Glutamatergic neuron (in vitro differentiated cells): ENCODE data around the gene TGFB1. TPM values are rescaled to one million over a fixed set of nuclear protein-coding genes. Genes with fewer than 3 reads are reported as not detected.

Experiments used
- DNase-seq: peaks from one replicate; pipeline ENCODE4 v3.0.0; 2022
- H3K27ac Mint-ChIP-seq: one replicate; pipeline ENCODE4 v1.8.0; 2020; ENCODE audit warnings: mild to moderate bottlenecking, mixed read lengths, inconsistent platforms; ENCODE audit not compliant: unreplicated experiment
- H3K27me3 Mint-ChIP-seq: one replicate; pipeline ENCODE4 v1.8.0; 2020; ENCODE audit warnings: mild to moderate bottlenecking, moderate library complexity, mixed read lengths, inconsistent platforms; ENCODE audit not compliant: unreplicated experiment
- H3K36me3 Mint-ChIP-seq: one replicate; pipeline ENCODE4 v1.8.0; 2020; ENCODE audit warnings: mild to moderate bottlenecking, mixed read lengths, inconsistent platforms; ENCODE audit not compliant: unreplicated experiment
- H3K4me1 Mint-ChIP-seq: one replicate; pipeline ENCODE4 v1.8.0; 2020; ENCODE audit warnings: mild to moderate bottlenecking, low read depth, mixed read lengths, inconsistent platforms; ENCODE audit not compliant: unreplicated experiment
- H3K4me3 Mint-ChIP-seq: one replicate; pipeline ENCODE4 v1.8.0; 2020; ENCODE audit warnings: mild to moderate bottlenecking, mixed read lengths, inconsistent platforms; ENCODE audit not compliant: unreplicated experiment
- H3K9me3 Mint-ChIP-seq: one replicate; pipeline ENCODE4 v1.8.0; 2020; ENCODE audit warnings: mild to moderate bottlenecking, moderate library complexity, mixed read lengths, inconsistent platforms; ENCODE audit not compliant: unreplicated experiment
- CTCF ChIP-seq: fragments of 200-600 bp; sonication (generic); IDR thresholded peaks from one replicate; pipeline ENCODE4 v1.5.0; 2021; ENCODE audit not compliant: partially characterized antibody, unreplicated experiment
- total RNA-seq: library from RNA; stranded (reverse); fragmentation: NEBNext Ultra II Directional; extraction: Animal tissue kit (Norgen Biotek cat#: 25700); gene quantifications from one replicate; pipeline ENCODE4 v1.2.1, GENCODE V29; 2021; ENCODE audit not compliant: unreplicated experiment

The TGFB1 gene
- total RNA-seq, 1 donor from 2014 or later = 26.0 TPM

DNA sequence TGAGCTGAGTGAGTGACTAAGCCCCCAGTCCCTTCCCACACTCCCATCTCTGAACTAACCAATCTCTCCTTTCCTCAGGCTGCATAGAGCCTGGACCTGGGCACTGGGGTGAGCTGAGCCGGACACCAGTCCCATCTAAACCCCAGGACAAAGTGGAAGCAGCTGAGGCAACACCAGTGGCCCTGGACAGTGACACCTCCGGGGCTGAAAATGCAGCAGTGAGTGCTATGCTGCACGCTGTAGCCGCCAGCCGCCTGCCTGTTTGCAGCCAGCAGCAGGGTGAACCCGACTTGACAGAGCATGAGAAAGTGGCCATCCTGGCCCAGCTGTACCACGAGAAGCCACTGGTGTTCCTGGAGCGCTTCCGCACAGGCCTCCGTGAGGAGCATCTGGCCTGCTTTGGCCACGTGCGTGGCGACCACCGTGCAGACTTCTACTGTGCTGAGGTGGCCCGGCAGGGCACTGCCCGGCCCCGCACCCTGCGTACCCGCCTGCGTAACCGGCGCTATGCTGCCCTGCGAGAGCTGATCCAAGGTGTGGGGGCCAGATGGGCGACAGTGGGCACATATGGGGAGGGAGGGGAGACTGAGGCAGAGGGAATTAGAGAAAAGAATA is 37.3 kb downstream of the TGFB1 start:
- Mint-ChIP-seq H3K27me3 (peaks cover 3% of the 10 kb centered on the region), H3K4me1 (peaks cover 6% of the 10 kb centered on the region), H3K4me3 (no peak overlapping the region), H3K36me3 (peaks cover 19% of the 10 kb centered on the region), H3K9me3 (peaks cover 6% of the 10 kb centered on the region), H3K27ac (no peak overlapping the region)
- no peak for TF ChIP-seq CTCF
- DNase-seq = no peak

DNA sequence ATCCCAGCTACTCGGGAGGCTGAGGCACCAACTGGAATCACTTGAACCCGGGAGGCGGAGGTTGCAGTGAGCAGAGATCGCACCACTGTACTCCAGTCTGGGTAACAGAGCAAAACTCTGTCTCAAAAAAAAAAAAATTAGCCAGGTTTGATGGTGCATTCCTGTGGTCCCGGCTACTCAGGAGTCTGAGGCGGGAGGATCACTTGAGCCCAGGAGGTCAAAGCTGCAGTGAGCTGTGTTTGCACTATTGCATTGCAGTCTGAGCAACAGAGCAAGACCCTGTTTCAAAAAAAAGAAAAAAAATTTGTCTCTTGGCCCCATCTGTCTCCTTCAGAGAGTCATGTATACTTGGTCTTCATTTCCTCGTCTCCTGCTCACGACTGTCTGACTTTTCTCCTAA is 42.1 kb downstream of the TGFB1 start:
- Mint-ChIP-seq H3K36me3 (peaks cover 12% of the 10 kb centered on the region), H3K4me1 (peaks cover 21% of the 10 kb centered on the region), H3K27me3 (peaks cover 10% of the 10 kb centered on the region), H3K4me3 (peak overlapping the region; percentile 96), H3K27ac (no peak overlapping the region), H3K9me3 (peaks cover 22% of the 10 kb centered on the region)
- no peak for TF ChIP-seq CTCF
- no peak for DNase-seq

DNA sequence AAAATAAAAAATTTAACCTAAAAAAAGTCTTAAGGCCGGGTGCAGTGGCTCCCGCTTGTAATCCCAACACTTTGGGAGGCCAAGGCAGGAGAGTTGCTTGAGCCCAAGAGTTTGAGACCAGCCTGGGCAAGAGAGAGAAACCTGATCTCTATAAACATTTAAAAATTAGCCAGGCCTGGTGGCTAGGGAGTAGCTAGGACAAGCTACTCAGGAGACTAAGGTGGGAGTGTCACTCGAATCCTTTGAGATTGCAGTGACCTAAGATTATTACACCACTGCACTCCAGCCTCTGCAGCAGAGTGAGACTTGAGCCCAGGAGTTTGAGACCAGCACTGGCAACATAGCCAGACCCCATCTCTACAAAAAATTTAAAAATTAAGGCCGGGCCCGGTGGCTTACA is 42.6 kb downstream of the TGFB1 start:
- Mint-ChIP-seq H3K9me3 (peaks cover 22% of the 10 kb centered on the region), H3K27ac (no peak overlapping the region), H3K4me3 (peak overlapping the region; percentile 96), H3K27me3 (peaks cover 10% of the 10 kb centered on the region), H3K4me1 (peaks cover 21% of the 10 kb centered on the region), H3K36me3 (peaks cover 9% of the 10 kb centered on the region)
- DNase-seq = no peak
- no peak for TF ChIP-seq CTCF

DNA sequence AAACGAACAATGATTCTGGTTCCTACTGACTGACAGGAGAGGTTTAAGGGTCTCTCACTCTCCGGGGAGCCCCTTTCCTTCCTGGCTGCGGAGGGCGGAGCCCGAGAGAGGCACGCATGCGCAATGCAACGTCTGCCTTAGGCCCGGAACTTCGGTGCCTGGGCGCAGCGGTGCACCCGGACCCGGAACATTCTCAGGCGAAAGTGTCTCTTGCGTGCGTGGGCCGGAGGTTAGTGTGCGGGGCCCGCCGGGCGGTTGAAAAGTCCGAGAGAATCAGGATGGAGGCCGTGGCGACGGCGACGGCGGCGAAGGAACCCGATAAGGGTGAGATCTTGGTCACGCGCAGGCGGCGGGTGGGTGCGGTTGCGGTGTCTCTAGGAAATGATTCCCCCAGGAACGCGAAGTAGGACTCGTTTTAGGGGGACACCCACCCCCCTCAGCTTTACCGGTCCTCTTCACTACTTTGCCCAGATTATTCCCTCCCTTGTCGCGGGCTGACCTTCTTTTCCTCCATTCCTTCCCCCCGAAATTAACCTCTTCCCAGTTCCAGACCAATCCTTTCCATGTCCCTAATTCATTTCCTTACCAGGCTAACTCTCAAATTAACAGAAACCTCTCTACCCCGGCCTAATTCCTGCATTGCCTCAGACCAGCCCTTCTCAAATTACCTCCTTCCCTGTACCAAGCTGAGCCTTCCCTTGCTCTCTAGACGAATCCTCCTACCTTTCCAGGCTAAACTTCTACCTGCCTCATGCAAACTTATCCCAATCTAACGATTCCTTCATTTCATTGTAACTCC is 43.5 kb downstream of the TGFB1 start, which contains the start of gene CCDC97:
Gene CCDC97, plus strand, starts transcription at position 140 of the 799 bp plus-strand sequence. Its CDS starts 139 bp downstream, at position 279.
- H3K4me1 Mint-ChIP-seq = peaks cover 21% of the 10 kb centered on the region
- no peak for TF ChIP-seq CTCF

More for the DNA sequence above, 43.5 kb downstream of the TGFB1 start, which contains the start of gene CCDC97:
- H3K9me3 Mint-ChIP-seq = peaks cover 24% of the 10 kb centered on the region
- H3K4me3 Mint-ChIP-seq = peak within 1 kb of the TSS; percentile 96
- peaks cover 7% of the 10 kb centered on the region for H3K36me3 Mint-ChIP-seq
- H3K27me3 Mint-ChIP-seq = peaks cover 10% of the 10 kb centered on the region
- H3K27ac Mint-ChIP-seq = peak within 1 kb of the TSS; percentile 99
- DNase-seq = peak; percentile 91
